ENCODE measurements around the gene RSAD2. TPM values are rescaled to one million over a fixed set of nuclear protein-coding genes. Genes with fewer than 3 reads are reported as not detected.
"Not testable (repeated sequence)": the region's sequence is repeated elsewhere in the genome, so short reads cannot be mapped to it uniquely, and the experiment has no call there.

The RSAD2 gene
- total RNA-seq, 1 experiment from 2014 or later, result 0.18 TPM

DNA sequence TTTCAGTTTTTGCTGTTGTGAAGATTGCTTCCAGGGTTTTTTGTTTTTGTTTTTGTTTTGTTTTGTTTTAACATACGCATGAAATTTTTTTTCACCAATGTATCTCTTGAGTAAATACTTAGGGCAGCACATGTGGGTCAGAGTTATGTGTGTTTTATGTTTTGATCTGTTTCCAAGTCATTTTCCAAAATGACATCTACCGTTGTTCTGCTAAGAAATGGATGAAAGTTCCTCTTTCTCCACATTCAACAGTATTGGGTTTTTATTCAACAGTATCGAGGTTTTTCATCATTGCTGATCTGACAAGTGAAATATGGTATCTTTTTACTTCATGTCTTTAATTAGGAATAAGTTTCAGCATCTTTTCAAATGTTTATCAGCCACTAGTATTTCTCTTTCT is 56.3 kb downstream of the RSAD2 start:
- Histone ChIP-seq H3K9me3 (no peaks in the 10 kb centered on the region), H3K4me3 (ENCODE audit: low read depth, low read length) (no peak overlapping the region), H3K27me3 (replicated peaks; ENCODE audit: control insufficient read depth, insufficient read depth, low read length) (no peaks in the 10 kb centered on the region), H3K4me1 (no peaks in the 10 kb centered on the region), H3K36me3 (ENCODE audit: control insufficient read depth, insufficient read depth, low read length) (no peaks in the 10 kb centered on the region)
- no peaks in the 10 kb centered on the region for H3K4me1 Mint-ChIP-seq (ENCODE audit: low read depth, unreplicated experiment)
- CTCF ChIA-PET, result no interaction called here
- intact Hi-C loops (cut with micrococcal nuclease; ENCODE audit: unreplicated experiment), result no loop called here
- H3K27ac Mint-ChIP-seq (ENCODE audit: unreplicated experiment), result no peak overlapping the region
- H3K36me3 Mint-ChIP-seq (ENCODE audit: insufficient read depth, unreplicated experiment), result no peaks in the 10 kb centered on the region
- H3K4me3 Mint-ChIP-seq (ENCODE audit: unreplicated experiment), result no peak overlapping the region
- H3K27me3 Mint-ChIP-seq (ENCODE audit: insufficient read depth, unreplicated experiment), result no peaks in the 10 kb centered on the region
- POLR2A ChIA-PET, result no interaction called here
- no peaks in the 10 kb centered on the region for H3K9me3 Mint-ChIP-seq (ENCODE audit: unreplicated experiment)
- no TSS peak for BruUV-seq (replicated peaks)
- no peak for DNase-seq
- no peak for TF ChIP-seq CTCF (IDR thresholded peaks at IDR 0.05; ENCODE audit: insufficient read depth in 1 of 2, low read depth in 1 of 2, low read length in 1 of 2, severe bottlenecking in 1 of 2, unreplicated experiment in 1 of 2)

- no peaks in the 10 kb centered on the region for H3K36me3 Mint-ChIP-seq (ENCODE audit: insufficient read depth, unreplicated experiment)
- H3K27ac Mint-ChIP-seq (ENCODE audit: unreplicated experiment), result no peak overlapping the region
- ChIA-PET CTCF (no interaction called here), POLR2A (no interaction called here)
- no peak overlapping the region for H3K4me3 Mint-ChIP-seq (ENCODE audit: unreplicated experiment)
- intact Hi-C loops (cut with micrococcal nuclease; ENCODE audit: unreplicated experiment), result no loop called here
- no TSS peak for BruUV-seq (replicated peaks)
- H3K36me3 ChIP-seq (ENCODE audit: control insufficient read depth, insufficient read depth, low read length), result no peaks in the 10 kb centered on the region
- no peak for TF ChIP-seq CTCF (IDR thresholded peaks at IDR 0.05; ENCODE audit: insufficient read depth in 1 of 2, low read depth in 1 of 2, low read length in 1 of 2, severe bottlenecking in 1 of 2, unreplicated experiment in 1 of 2)
- H3K27me3 Mint-ChIP-seq (ENCODE audit: insufficient read depth, unreplicated experiment), result no peaks in the 10 kb centered on the region
- no peaks in the 10 kb centered on the region for H3K4me1 ChIP-seq
- H3K9me3 ChIP-seq, result no peaks in the 10 kb centered on the region
- no peak overlapping the region for H3K4me3 ChIP-seq (ENCODE audit: low read depth, low read length)
- DNase-seq, result no peak
- no peaks in the 10 kb centered on the region for H3K9me3 Mint-ChIP-seq (ENCODE audit: unreplicated experiment)
- no peaks in the 10 kb centered on the region for H3K4me1 Mint-ChIP-seq (ENCODE audit: low read depth, unreplicated experiment)
- H3K27me3 ChIP-seq (replicated peaks; ENCODE audit: control insufficient read depth, insufficient read depth, low read length), result no peaks in the 10 kb centered on the region
These were observed 56.8 kb downstream of the RSAD2 start for GRCh38 chr2:6934345-6934744.

- no peaks in the 10 kb centered on the region for H3K9me3 Mint-ChIP-seq (ENCODE audit: unreplicated experiment)
- H3K36me3 ChIP-seq (ENCODE audit: control insufficient read depth, insufficient read depth, low read length), result no peaks in the 10 kb centered on the region
- DNase-seq, result no peak
- ChIA-PET CTCF (no interaction called here), POLR2A (no interaction called here)
- H3K4me1 Mint-ChIP-seq (ENCODE audit: low read depth, unreplicated experiment), result no peaks in the 10 kb centered on the region
- no peak overlapping the region for H3K4me3 Mint-ChIP-seq (ENCODE audit: unreplicated experiment)
- H3K4me1 ChIP-seq, result no peaks in the 10 kb centered on the region
- no peaks in the 10 kb centered on the region for H3K36me3 Mint-ChIP-seq (ENCODE audit: insufficient read depth, unreplicated experiment)
- no peak for TF ChIP-seq CTCF (IDR thresholded peaks at IDR 0.05; ENCODE audit: insufficient read depth in 1 of 2, low read depth in 1 of 2, low read length in 1 of 2, severe bottlenecking in 1 of 2, unreplicated experiment in 1 of 2)
- BruUV-seq (replicated peaks), result no TSS peak
- H3K27ac Mint-ChIP-seq (ENCODE audit: unreplicated experiment), result no peak overlapping the region
- intact Hi-C loops (cut with micrococcal nuclease; ENCODE audit: unreplicated experiment), result no loop called here
- H3K9me3 ChIP-seq, result no peaks in the 10 kb centered on the region
- H3K27me3 ChIP-seq (replicated peaks; ENCODE audit: control insufficient read depth, insufficient read depth, low read length), result no peaks in the 10 kb centered on the region
- no peaks in the 10 kb centered on the region for H3K27me3 Mint-ChIP-seq (ENCODE audit: insufficient read depth, unreplicated experiment)
- no peak overlapping the region for H3K4me3 ChIP-seq (ENCODE audit: low read depth, low read length)
These were observed 57.4 kb downstream of the RSAD2 start for GRCh38 chr2:6934758-6935651.

- H3K36me3 ChIP-seq (ENCODE audit: control insufficient read depth, insufficient read depth, low read length); H3K4me1 Mint-ChIP-seq (ENCODE audit: low read depth, unreplicated experiment); POLR2A ChIA-PET; H3K9me3 ChIP-seq; H3K36me3 Mint-ChIP-seq (ENCODE audit: insufficient read depth, unreplicated experiment); BruUV-seq (replicated peaks); H3K27me3 Mint-ChIP-seq (ENCODE audit: insufficient read depth, unreplicated experiment); H3K4me3 ChIP-seq (ENCODE audit: low read depth, low read length); DNase-seq; intact Hi-C loops (cut with micrococcal nuclease; ENCODE audit: unreplicated experiment); H3K9me3 Mint-ChIP-seq (ENCODE audit: unreplicated experiment); H3K27ac Mint-ChIP-seq (ENCODE audit: unreplicated experiment); H3K4me3 Mint-ChIP-seq (ENCODE audit: unreplicated experiment); H3K4me1 ChIP-seq; H3K27me3 ChIP-seq (replicated peaks; ENCODE audit: control insufficient read depth, insufficient read depth, low read length); CTCF ChIA-PET: not testable (repeated sequence)
These were observed 58.1 kb downstream of the RSAD2 start for GRCh38 chr2:6935652-6936020.

All from Caco-2 (cell line).